Measurements from ENCODE around the gene MED13L.
A peak's percentile ranks its signal among the peaks of the same experiment; 100 is the strongest.

MED13L gene

DNA sequence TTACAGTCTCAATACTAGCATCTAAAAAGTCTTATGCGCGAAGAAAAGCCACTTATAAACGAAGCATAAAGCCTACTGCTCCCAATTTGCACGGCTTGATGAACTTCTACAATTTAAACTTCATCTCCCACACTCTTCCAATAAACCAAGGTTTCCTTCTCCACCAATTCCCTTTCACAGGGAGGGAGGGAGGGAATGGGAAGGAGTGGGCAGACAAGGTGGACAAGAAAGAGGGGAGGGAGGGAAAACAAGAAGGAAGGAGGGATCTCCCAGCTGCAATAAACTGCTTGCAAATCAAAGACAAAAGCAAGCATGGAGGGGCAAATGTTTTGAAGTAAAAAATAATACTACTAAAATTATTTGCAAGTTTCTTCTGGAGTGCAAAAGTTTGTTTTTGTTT lies 64.5 kb downstream of the MED13L start:
- DNase-seq (ENCODE audit: low read depth in 2 of 2) = no peak

DNA sequence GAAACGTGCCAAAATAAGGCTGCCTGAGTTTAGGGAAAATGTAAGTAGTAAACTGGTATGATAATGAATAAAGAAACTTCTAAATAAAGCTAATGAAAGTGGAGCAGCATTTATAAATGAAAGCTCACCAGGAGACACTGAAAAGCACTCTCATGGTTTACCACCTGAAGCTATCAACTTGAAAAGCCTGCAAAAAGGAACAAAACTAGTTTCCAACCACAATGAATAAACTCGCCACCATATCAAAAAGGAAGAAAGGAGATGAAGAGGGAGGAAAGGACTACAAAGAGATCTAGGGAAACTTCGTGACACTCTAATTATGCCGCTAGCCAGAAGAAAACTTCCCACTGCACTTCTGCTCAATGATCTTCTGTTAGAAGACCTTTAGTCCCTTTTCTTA lies 66.7 kb downstream of the MED13L start:
- no peak for DNase-seq (ENCODE audit: low read depth in 2 of 2)

DNA sequence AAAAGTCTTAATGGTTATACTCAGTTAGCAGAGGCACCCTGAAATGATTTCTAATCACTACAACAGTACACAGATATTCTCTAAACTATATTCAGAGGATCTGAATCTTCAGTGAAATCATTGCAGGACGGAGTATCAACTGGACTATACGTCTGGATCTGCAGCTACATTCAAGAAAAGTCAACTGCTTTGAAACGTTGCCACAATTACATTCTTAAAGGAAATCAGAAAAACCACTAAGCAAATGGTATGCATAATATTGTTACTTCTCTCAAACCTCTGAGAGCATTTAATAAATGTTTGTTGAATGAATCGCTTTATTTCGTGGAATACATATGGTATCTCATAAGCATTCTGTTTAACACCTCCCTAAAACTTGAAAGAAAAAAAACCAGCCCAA lies 67.4 kb downstream of the MED13L start:
- no peak for DNase-seq (ENCODE audit: low read depth in 2 of 2)

DNA sequence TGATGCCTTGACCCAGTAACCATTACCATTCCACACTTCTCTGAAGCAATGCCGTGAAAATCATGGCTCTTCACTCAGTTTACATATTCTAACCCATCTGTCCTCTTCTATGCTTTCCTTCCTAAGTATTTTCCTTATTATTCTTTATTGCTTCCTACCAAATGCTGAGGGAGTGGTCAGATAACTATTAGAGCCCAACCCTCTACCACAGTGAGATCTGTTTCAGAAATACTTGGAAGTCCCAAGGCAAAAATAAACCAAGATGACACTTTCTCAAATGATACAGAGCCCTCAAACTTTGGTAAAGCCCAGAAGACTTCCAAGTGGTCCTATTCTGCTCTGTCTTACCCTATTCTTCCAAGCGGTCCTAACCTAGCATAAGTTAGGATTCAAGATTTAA lies 68.0 kb downstream of the MED13L start:
- DNase-seq (ENCODE audit: low read depth in 2 of 2) = no peak

DNA sequence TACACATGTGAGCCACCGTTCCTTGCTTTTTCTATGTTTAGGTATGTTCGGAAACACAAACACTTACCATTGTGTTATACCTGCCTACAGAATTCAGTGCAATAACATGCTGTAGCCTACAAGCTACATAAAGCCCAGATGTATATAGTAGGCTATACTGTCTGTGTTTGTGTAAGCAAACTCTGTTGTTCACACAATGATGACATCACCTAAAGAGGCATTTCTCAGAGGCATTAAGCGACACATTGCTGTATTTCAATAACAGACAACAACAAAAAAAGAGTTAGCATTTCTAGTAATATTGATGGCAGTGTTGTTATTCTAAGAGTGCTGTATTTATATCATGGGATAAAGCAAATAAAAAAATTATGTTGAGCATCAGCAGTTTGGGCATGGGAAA lies 70.2 kb downstream of the MED13L start:
- no peak for DNase-seq (ENCODE audit: low read depth in 2 of 2)

DNA sequence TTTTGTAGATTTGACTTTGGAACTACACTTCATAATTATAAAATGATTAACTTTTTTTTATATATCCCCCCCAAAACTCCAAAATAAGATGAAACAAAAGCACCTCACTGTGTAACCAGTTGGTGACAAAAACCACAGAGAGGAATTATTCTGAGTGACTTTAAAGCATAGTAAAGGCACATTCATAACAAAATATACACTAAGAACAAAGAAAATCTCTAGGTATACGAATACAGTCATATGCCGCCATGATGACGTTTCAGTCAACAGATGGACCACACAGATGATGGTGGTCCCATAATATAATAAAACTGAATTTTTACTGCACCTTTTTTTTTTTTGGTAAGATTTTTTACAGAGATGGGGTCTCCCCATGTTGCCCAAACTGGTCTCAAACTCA lies 70.7 kb downstream of the MED13L start:
- DNase-seq (ENCODE audit: low read depth in 2 of 2) = no peak

DNA sequence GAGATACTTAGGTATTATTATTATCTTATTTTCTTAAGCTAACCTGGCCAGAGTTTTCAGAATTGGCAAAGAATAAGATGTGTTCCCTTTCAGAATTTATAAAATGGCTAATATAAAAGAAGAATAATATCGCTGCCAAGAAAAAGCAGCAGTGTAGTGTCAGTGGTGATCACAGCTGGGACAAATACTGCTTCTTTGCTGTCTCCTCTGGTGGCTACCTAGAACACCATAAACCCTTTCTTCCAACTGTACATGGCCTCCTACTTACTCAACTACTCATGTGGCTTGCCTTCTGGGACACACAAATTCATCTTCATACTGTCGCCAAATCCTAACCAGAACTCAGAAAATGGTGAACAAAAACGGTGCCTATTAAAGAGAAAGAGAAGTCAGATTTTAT lies 72.7 kb downstream of the MED13L start:
- no peak for DNase-seq (ENCODE audit: low read depth in 2 of 2)

DNA sequence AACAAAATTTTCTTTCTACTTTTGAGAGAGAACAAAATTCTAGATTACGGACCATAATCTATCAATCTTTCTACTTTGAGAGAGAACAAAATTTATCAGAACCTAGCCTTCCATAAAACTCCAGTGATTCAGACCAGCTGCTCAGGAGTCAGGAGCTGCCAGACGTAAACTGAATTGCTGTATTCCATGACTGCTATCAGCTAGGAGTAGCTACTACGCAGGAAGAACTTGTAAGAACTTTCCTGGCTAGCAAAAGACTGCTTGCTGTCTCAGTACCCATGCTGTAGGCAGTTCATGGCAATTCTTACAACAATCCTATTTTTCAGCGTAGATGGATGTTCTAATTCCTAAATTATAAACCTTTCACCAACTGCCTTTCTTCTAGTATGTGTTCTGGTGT lies 73.3 kb downstream of the MED13L start:
- no peak for DNase-seq (ENCODE audit: low read depth in 2 of 2)

DNA sequence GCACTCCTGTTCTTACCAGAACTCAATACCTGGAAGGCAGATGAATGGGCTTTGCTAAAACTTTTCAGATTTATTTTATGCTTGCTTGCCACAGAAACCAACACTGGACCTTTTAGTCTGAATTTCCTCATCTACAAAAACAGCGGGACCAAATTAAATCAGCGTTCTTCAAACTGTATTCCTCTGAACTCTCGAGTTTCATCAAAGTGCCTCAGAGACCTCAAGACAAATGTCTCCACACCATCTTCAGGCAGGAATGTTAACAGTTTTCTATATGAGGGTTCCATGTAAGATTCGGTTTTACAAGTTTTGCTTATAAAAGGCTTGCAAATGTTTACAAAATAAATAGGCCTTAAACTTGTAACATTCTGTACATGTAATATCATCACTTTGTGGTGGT lies 74.6 kb downstream of the MED13L start:
- DNase-seq (ENCODE audit: low read depth in 2 of 2) = no peak

DNA sequence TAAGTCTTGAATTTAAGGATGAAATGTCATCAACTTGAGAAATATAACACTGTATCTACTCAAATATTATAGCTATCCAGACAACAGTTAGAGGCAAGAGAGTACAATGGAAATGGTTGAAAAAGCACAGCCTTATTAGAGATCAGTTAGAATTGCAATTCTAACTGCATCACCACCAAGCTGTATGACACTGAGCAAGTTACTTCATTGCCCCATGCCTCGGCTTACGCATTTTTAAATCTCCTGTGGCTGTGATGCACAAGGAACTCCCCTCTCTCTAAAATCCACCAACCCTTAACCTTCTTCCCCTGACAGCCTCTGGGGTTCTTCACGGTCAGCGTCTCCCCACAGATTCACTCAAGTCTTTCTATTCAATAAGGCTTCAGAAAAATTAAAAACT lies 75.1 kb downstream of the MED13L start:
- DNase-seq (ENCODE audit: low read depth in 2 of 2) = no peak

DNA sequence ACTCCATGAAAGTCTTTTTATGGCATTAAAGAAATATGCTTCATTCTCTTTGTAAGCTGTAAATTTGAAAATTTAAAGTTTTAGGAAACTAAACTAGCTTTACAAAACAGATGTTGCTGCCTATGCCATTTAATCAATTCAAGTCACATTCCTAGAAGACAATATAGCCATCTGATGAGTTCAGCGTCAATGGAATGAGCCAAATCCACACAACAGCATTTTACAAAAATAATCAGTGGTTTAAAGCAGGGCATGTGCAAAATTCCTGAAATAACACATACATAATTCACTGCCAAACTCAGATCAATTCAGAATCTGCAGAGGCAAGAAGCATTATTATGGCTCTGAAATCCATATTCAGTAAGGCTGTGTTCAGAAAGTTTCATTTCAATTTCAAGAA lies 75.6 kb downstream of the MED13L start:
- DNase-seq (ENCODE audit: low read depth in 2 of 2) = no peak

DNA sequence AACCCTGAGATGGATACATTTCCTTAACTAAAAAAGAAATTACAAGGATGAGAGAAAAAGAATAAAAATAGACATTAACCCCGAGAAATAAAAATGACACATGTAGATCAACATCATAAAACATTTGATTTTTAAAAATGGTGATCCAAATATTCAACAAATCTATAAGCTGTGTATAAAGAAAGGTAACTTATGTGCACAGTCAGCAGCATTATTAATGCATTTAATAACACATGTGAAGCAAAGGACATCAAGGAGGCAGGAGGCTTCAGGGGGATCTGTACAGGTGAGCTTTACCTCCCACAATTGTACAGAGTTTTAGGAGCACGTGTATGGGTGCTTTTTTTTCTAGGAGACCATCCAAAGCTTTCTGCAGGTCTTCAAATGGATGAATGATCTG lies 76.1 kb downstream of the MED13L start:
- no peak for DNase-seq (ENCODE audit: low read depth in 2 of 2)

DNA sequence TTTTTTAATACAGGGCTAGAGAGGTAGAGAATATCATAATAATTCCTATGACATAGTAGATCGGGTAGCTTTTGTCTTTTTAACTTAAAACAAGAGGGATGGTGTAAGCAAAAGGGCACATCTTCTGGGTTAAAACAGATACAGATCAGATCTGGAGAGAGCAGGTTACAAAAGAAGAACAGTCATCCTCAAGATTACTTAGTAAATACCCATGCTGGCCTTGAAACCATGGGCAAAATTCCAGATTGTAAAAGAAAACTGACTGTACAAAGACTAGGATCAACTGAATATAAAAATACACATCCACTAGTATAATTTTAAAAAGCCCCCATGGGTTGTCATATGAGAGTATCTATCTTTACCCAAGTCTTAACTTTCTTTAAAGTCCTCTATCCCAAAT lies 76.7 kb downstream of the MED13L start:
- DNase-seq (ENCODE audit: low read depth in 2 of 2) = no peak

DNA sequence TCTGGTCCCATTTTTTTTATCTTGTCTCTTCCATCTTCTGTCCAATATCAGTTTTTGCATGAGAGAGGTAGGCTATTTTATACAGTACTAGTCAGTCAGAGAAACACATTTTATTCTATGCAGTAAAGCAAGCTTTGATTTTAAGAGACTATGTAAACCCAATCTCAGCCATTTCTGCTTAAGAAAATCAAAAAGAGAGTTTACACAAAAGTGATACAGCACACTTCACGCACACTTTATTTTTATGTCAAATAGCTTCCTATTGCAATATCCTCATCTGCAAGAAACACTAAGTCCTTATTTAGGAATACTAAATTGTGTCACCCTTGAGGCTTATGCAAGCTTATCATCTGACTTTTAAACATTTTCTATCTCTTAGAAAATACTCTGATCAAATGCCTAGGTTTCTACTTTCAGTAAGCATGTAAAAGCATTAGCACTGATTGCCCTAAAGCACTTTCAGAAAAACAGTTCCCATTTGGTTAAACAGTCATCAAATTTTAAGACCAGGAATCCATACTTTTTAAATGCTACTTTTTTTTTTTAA lies 78.3 kb downstream of the MED13L start:
- no peak for DNase-seq (ENCODE audit: low read depth in 2 of 2)

DNA sequence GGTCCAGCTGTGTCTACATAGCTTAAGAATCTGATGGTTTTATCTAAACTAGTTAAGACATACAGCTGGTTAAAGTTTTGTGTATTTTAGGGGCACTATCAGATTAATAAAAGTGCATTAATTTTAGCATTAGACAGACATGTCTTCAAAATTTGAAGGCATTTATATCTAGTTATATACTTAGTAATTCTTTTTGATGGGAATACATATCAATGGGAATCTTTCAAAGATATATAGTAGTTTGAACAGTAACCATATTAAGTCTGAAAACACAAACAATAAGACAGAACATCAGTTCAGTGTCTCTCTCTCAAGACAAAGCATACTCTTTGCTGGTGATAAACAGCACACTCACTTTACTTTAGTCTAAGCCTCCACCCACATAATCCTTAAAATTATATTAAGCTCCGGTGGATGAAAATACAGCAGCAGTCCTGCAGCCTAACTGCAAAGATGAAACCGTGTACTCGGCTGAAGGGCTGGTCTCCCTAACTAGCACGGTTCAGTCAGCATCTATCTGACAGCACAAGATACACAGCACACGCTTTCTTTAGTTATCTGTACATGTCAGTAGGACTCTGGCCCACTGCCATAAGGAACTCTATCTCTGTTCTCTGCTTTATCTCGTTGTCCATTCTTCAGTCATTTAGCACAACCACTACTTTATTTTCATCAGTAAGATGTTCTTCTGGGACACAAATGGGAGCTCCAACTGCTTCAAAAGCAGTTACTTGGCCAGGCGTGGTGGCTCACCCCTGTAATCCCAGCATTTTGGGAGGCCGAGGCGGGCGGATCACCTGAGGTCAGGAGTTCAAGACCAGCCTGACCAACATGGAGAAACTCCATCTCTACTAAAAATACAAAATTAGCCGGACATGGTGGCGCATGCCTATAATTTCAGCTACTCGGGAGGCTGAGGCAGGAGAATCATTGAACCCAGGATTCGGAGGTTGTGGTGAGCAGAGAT lies 80.5 kb downstream of the MED13L start:
- no peak for DNase-seq (ENCODE audit: low read depth in 2 of 2)

DNA sequence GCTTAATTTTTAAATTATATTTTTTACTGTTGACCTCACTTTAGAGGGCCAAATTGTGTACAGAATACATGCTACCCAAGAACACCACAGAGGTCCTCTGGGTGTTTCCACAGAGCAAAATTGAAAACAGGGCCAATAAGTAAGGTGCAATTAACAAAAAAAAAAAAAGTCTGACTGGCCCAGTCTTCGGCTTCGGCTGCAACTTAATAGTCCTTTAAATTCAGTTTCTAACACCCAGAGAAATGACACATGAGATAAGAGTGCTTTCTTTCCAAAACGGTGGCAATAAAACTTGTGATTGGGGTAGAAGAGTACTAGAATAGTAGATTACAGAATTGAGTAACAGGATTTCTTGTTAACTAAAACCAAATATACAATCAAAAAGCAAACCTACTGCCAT lies 81.3 kb downstream of the MED13L start:
- DNase-seq (ENCODE audit: low read depth in 2 of 2) = no peak

DNA sequence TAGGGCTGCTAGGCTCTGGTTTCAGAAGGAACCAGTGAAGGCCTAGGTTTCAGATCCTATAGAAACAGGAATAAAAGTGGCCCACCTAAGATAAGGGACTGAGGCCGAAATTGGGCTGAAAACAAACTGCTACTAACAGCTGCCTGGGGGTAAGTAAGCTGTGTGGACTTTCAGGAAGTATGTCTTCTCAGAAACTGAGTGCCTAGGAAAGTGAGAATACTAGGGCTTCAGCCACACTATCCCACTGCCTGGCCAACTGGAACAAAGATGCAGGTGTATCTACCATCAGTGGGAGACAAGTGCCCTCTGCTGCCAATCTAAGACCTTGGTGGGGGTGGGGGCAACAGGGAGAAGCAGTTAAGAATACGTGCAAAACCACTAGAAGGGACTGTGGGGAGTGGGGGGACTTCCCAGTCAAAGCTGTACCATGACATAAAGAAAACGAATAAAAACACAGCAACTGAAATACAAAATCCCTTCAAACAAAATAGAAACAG lies 82.5 kb downstream of the MED13L start:
- DNase-seq (ENCODE audit: low read depth in 2 of 2) = peak; percentile 28 to 44

DNA sequence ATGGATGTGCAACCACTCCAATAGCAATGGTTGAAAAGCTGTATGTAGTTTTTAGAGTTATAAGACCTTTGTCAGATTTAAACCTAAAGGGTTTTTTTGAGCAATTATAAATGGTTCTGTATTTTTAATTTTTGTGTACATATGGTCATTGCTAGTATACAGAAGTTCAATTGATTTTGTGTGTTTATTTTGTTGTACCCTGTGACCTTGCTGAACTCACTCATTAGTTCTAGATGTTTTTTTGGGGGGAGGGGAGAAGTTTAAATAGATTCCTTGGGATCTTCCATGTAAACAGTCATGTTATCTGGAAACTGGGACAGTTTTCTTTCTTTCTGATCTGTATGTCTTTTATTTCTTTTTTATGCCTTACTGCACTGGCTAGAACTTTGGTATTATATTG lies 87.8 kb downstream of the MED13L start:
- no peak for DNase-seq (ENCODE audit: low read depth in 2 of 2)

DNA sequence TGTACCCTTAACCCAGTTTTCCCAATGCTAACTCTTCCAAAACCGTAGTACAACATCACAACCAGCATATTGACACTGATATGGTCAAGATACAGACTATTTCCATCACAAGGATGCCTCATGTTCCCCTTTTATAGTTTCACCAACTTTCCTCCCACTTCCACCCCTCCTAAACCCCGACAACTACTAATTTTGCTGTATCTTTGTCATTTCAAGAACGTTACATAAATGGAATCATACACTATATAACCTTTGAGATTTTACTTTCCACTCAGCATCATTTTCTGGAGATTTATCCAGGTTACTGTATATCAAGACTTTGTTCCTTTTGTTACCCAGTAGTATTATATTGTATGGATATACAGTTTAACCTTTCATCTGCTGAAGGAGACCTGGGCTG lies 88.9 kb downstream of the MED13L start:
- no peak for DNase-seq (ENCODE audit: low read depth in 2 of 2)

DNA sequence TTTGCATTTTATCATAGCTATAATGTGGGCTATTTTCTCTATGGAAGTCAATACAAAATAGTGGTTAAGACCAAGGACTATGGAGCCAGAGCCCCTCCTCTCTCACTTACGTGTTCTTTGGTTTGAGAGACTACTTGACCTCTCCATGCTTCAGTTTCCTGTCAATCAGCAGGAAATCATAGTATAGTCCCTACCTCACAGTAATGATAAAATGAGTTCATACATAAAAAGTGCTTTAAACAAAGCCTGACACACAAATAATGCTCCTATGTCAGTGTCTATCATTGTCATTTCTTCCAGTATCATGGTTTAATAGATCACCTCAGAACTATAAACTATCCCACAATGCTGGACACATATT lies 90.4 kb downstream of the MED13L start:
- no peak for DNase-seq (ENCODE audit: low read depth in 2 of 2)

DNA sequence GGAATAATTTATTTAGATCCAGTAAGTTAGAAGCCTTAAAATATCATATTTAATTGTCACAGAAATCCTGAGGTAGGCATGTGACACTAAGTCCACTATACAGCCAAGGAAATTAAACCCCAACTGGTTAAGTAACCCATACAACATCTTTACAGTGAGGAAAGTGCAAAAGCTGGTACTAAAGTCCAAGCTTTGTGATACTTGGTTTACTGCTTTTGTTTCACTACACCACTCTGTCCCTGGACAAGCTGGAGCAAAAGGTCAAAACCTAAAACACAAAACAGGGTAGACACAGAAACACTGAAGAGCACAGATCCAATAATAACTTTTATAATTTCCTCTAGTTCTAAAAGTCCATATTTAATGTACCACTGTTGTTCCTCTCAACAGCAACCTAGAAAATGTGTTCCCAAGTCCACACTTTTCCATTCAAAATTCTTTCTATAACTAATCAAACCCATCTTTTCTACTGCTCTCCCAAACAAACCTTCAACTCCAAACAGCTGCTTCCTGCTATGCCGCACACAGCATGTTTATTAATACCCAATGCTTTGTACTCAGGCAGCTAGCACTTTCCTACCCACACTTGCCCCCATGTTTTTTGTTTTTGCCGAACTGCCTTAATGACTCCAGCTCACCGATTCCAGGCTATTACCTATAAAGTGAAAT lies 90.9 kb downstream of the MED13L start:
- DNase-seq (ENCODE audit: low read depth in 2 of 2) = no peak

DNA sequence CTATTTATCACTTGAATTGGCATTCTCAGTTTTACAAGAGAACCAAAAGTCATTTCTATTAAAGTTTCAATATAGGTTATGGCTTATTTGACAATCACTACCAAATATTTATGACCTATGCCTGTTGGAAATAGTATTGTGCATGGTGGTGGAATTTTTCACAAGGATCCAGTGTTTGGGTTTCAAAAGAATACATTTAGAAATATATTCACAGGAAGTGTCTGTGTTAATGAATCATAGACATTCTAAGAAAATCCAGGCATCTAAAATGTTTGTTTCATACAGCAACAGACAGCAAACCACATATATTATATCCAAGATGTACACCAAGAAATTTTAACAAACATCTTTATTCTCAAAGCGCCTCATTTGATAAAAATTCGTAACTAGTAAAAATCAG lies 92.7 kb downstream of the MED13L start:
- DNase-seq (ENCODE audit: low read depth in 2 of 2) = no peak

DNA sequence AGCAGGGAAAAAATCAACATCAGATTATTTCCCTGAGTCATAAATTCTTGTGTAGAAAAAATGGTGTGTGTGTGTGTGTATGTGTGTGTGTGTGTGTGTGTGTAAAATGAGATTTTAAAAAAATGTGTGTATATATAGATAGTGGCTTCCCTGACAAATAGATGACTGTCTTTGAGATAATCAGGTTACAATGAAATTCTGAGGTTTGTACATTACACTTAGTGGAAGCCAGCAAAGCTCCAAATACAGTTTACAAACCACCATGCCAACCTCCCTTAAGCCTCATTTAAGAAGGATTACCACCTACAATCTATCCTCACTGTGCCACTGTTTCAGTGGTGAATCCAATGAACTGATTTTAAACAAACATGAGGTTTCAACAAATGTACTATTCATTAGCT lies 93.8 kb downstream of the MED13L start:
- no peak for DNase-seq (ENCODE audit: low read depth in 2 of 2)
